Smooth muscle cell (in vitro differentiated cells): ENCODE results near the gene TRIM41. TPM values are rescaled to one million over a fixed set of nuclear protein-coding genes. Genes with fewer than 3 reads are reported as not detected.
"Not testable (repeated sequence)": the region's sequence is repeated elsewhere in the genome, so short reads cannot be mapped to it uniquely, and the experiment has no call there.

Experiments used
- DNase-seq: peaks from one replicate; lab custom pipeline; 2025; ENCODE audit not compliant: unreplicated experiment; lab: John Stamatoyannopoulos, UW
- H2AFZ ChIP-seq: fragments of 200-600 bp; sonication (generic); 2 replicates; pipeline ENCODE4 v1.6.0; 2016; ENCODE audit warnings: antibody characterized with exemption, low read depth, mild to moderate bottlenecking
- H3F3A ChIP-seq: fragments of 200-600 bp; sonication (generic); 2 replicates; pipeline ENCODE4 v1.6.0; 2017; ENCODE audit warnings: antibody characterized with exemption, low read depth
- H3K27ac ChIP-seq: fragments of 200-600 bp; sonication (generic); 2 replicates; pipeline ENCODE4 v1.5.1; 2016; ENCODE audit warnings: low read depth, mild to moderate bottlenecking
- H3K27me3 ChIP-seq: fragments of 200-600 bp; sonication (generic); 2 replicates; pipeline ENCODE4 v1.6.1; 2016; ENCODE audit warnings: low read depth, mild to moderate bottlenecking
- H3K36me3 ChIP-seq: fragments of 200-600 bp; sonication (generic); 2 replicates; pipeline ENCODE4 v1.5.1; 2016; ENCODE audit warnings: low read depth
- H3K4me1 ChIP-seq: fragments of 200-600 bp; sonication (generic); 2 replicates; pipeline ENCODE4 v1.5.1; 2016; ENCODE audit warnings: low read depth
- H3K4me2 ChIP-seq: fragments of 200-600 bp; sonication (generic); 2 replicates; pipeline ENCODE4 v1.6.0; 2016; ENCODE audit warnings: mild to moderate bottlenecking
- H3K4me3 ChIP-seq: fragments of 200-600 bp; sonication (generic); 2 replicates; pipeline ENCODE4 v1.5.1; 2016; ENCODE audit warnings: mild to moderate bottlenecking
- H3K79me2 ChIP-seq: fragments of 200-600 bp; sonication (generic); 2 replicates; pipeline ENCODE4 v1.6.0; 2016; ENCODE audit warnings: low read depth, mild to moderate bottlenecking
- H3K9ac ChIP-seq: fragments of 200-600 bp; sonication (generic); 2 replicates; pipeline ENCODE4 v1.6.0; 2016; ENCODE audit warnings: low read depth
- H3K9me3 ChIP-seq: fragments of 200-600 bp; sonication (generic); replicated peaks from 2 replicates; pipeline ENCODE4 v1.5.1; 2016; ENCODE audit warnings: low read depth
- H4K20me1 ChIP-seq: fragments of 200-600 bp; sonication (generic); 2 replicates; pipeline ENCODE4 v1.6.0; 2016; ENCODE audit warnings: low read depth
- WGBS: methylation state at CpG from one replicate; pipeline ENCODE4 v1.1.7; 2016; ENCODE audit warnings: low lambda C conversion rate; 5-methylcytosine and 5-hydroxymethylcytosine counted together
- polyA plus RNA-seq: library from polyadenylated mRNA; unstranded; fragments of >200 nt; fragmentation: Nextera tagmentation; extraction: Ambion mirVana; gene quantifications from 2 replicates; pipeline ENCODE4 v1.2.1, GENCODE V29; 2016
- total RNA-seq: library from RNA; depleted of rRNA; stranded (reverse); fragments of >200 nt; gene quantifications from 2 replicates; pipeline ENCODE4 v1.2.3, GENCODE V29; 2014
- TF ChIP-seq, protein P1 (sequence below): fragments of 200-600 bp; sonication (generic); IDR thresholded peaks from 2 replicates; pipeline ENCODE4 v1.5.1; 2017; ENCODE audit warnings: borderline replicate concordance, mild to moderate bottlenecking, antibody characterized with exemption; ENCODE audit not compliant: insufficient read depth, poor library complexity, severe bottlenecking

The TRIM41 gene
- total and polyA plus RNA-seq, 2 experiments from 2014 or later, result 2.4 to 7.5 TPM

DNA sequence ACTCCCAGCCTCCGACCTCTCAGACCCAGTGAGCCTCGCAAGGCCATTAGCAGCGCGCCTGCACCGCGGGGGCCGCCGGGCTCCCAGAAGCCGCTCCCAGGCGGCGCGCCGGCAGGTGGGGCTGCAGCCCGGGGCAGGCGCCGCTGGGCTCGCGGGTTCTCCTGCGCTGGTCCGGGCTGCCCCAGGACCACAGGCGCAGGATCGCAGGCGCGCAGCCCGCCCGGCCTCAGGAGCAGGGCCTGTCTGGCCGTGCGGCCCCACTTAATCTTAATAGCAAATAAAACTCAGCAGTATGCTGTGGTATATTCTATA, 50.3 kb downstream of the TRIM41 start:
- H3K27me3 ChIP-seq, H3K4me1 ChIP-seq, H3K9me3 ChIP-seq, H3K9ac ChIP-seq, H4K20me1 ChIP-seq, H3K27ac ChIP-seq, H3F3A ChIP-seq, DNase-seq, H3K79me2 ChIP-seq, H3K36me3 ChIP-seq: not testable (repeated sequence)
- TF ChIP-seq, protein P1, sequence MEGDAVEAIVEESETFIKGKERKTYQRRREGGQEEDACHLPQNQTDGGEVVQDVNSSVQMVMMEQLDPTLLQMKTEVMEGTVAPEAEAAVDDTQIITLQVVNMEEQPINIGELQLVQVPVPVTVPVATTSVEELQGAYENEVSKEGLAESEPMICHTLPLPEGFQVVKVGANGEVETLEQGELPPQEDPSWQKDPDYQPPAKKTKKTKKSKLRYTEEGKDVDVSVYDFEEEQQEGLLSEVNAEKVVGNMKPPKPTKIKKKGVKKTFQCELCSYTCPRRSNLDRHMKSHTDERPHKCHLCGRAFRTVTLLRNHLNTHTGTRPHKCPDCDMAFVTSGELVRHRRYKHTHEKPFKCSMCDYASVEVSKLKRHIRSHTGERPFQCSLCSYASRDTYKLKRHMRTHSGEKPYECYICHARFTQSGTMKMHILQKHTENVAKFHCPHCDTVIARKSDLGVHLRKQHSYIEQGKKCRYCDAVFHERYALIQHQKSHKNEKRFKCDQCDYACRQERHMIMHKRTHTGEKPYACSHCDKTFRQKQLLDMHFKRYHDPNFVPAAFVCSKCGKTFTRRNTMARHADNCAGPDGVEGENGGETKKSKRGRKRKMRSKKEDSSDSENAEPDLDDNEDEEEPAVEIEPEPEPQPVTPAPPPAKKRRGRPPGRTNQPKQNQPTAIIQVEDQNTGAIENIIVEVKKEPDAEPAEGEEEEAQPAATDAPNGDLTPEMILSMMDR, result peak; percentile 28
- 5% methylated on average over 27 of the region's 28 CpGs for WGBS
- peak overlapping the region; percentile 88 for H3K4me2 ChIP-seq
- H2AFZ ChIP-seq, result peak overlapping the region; percentile 79
- peak overlapping the region; percentile 48 for H3K4me3 ChIP-seq

DNA sequence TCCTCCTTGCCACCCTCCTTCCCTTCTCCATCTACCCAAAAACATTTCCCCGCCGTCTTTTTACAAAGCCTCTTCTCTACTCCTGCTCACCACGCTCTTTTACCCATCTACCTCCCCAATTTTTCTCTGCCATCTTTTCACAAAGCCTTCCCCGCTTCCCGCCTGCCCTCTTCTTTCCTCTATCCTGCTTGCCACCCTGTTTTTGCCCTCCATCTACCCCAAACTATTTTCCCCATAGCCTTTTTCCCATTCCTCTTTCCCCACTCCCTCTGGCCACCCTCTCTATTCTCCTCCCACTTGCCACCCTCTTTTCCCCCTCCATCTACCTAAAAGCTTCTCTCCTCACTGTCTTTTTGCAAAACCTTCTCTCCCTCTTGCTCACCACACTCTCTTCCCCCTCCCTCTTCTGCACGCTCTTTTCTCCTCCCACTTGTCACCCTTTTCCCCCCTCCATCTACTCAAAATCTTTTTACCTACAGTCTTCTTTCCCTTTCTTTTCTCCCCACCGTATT, 57.2 kb downstream of the TRIM41 start:
- no peak for DNase-seq
- H4K20me1 ChIP-seq, result peaks cover 21% of the 10 kb centered on the region
- peak overlapping the region; percentile 73 for H3K4me3 ChIP-seq
- H3K27ac ChIP-seq, result no peak overlapping the region
- no peaks in the 10 kb centered on the region for H3K27me3 ChIP-seq
- no peaks in the 10 kb centered on the region for H3F3A ChIP-seq
- H3K4me2 ChIP-seq, result peak overlapping the region; percentile 89
- no peaks in the 10 kb centered on the region for H3K36me3 ChIP-seq
- TF ChIP-seq, protein P1, result no peak
- H3K4me1 ChIP-seq, result peaks cover 7% of the 10 kb centered on the region
- H3K9me3 ChIP-seq, result no peaks in the 10 kb centered on the region
- peaks cover 15% of the 10 kb centered on the region for H3K79me2 ChIP-seq
- 1% methylated on average over 7 of the region's 7 CpGs for WGBS
- no peak overlapping the region for H3K9ac ChIP-seq
- peak overlapping the region; percentile 56 for H2AFZ ChIP-seq

DNA sequence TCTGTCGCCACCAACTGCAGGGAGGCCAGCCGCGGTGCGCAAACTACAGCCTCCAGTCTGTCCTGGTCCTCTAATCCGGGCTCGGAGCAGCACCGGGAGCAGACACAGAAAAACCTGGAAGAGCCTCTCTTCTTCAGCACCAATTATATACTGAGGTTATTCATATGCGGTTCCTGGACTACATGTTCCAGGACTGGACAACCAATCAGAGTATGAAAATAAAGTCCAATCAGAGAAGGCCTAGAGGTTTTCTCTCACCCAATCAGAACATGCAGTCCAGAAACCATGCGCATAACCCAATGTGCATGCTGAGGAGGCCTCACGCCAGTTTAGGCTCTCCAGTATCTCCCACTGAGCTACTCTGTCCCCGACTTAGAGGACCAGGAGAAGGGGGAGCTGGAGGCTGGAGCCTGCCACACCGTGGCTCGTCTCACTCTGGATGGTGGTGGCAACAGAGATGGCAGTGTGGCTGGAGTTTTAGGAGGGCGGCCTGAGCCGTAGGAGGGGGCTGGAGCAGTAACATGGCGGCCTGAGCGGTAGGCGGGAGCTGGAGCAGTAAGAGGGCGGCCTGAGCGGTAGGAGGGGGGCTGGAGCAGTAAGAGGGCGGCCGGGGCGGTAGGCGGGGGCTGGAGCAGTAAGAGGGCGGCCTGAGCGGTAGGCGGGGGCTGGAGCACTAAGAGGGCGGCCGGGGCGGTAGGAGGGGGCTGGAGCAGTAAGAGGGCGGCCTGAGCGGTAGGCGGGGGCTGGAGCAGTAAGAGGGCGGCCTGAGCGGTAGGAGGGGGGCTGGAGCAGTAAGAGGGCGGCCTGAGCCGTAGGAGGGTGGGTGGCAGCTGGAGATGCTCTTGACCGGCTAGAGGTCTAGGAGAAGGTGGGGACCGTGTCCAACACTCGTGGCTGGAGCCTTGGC, 58.2 kb downstream of the TRIM41 start:
- Histone ChIP-seq H2AFZ (peak overlapping the region; percentile 74), H3K9ac (peak overlapping the region; percentile 54), H3K4me3 (peak overlapping the region; percentile 73), H3K9me3 (no peaks in the 10 kb centered on the region), H3K27me3 (no peaks in the 10 kb centered on the region), H3K4me1 (peaks cover 7% of the 10 kb centered on the region), H3K27ac (peak overlapping the region; percentile 53), H3K4me2 (peak overlapping the region; percentile 89), H3F3A (no peaks in the 10 kb centered on the region), H3K79me2 (peaks cover 17% of the 10 kb centered on the region), H3K36me3 (no peaks in the 10 kb centered on the region), H4K20me1 (peaks cover 31% of the 10 kb centered on the region)
- TF ChIP-seq, protein P1, result no peak
- under 1% methylated on average over 25 of the region's 40 CpGs for WGBS
- no peak for DNase-seq
